Retina (tissue), 1 donor: ENCODE results near the gene PEX7.
A peak's percentile ranks its signal among the peaks of the same experiment; 100 is the strongest.
"Not testable (repeated sequence)": the region's sequence is repeated elsewhere in the genome, so short reads cannot be mapped to it uniquely, and the experiment has no call there.

Experiments
- DNase-seq: peaks from one replicate; pipeline ENCODE4 v3.0.0-alpha.2; 2016

Gene PEX7

GRCh38 chr6:136956590-136957544 lies 134.5 kb downstream of the PEX7 start:
- DNase-seq: peak; percentile 41

GRCh38 chr6:136958168-136958567 lies 135.8 kb downstream of the PEX7 start:
- no peak for DNase-seq

GRCh38 chr6:136959471-136959891 lies 137.1 kb downstream of the PEX7 start:
- peak; percentile 44 for DNase-seq

GRCh38 chr6:136959935-136960334 lies 137.5 kb downstream of the PEX7 start:
- DNase-seq: not testable (repeated sequence)

GRCh38 chr6:136960781-136961180 lies 138.4 kb downstream of the PEX7 start:
- no peak for DNase-seq

- DNase-seq: no peak
Observed at GRCh38 chr6:136961848-136962247, 139.5 kb downstream of the PEX7 start.

- DNase-seq: peak; percentile 39
Observed at GRCh38 chr6:136962661-136963060, 140.3 kb downstream of the PEX7 start.

GRCh38 chr6:136963259-136963658 lies 140.9 kb downstream of the PEX7 start:
- no peak for DNase-seq
